H1 (cell line): ENCODE data around the gene PLB1.

Source experiments
- BCL11A ChIP-seq, 2 experiments: IDR thresholded peaks; one replicate each; pipeline ENCODE4 v1.6.1; 2011; ENCODE audit warnings: low read depth in 2 of 2, low read length in 2 of 2, mild to moderate bottlenecking in 2 of 2
- CTCF ChIP-seq, 3 experiments: IDR thresholded peaks; 1 replicate in 2 of 3; 2 replicates in 1 of 3; pipeline versions ENCODE4 v1.5.1 to v1.6.1; 2011; ENCODE audit warnings: low read length in 3 of 3, mild to moderate bottlenecking in 3 of 3, inconsistent platforms in 2 of 3, low read depth in 1 of 3, moderate library complexity in 1 of 3; ENCODE audit not compliant: insufficient read depth in 1 of 3; ENCODE audit errors: control extremely low read depth in 1 of 3
- EGR1 ChIP-seq: IDR thresholded peaks from 2 replicates; pipeline ENCODE4 v1.6.1; 2011; ENCODE audit warnings: low read depth, low read length, borderline replicate concordance
- EZH2 ChIP-seq: fragments of 200-600 bp; sonication (generic); IDR thresholded peaks from 2 replicates; pipeline ENCODE4 v1.7.1; 2012; ENCODE audit warnings: low read depth, mild to moderate bottlenecking, moderate library complexity, low read length, inconsistent platforms; ENCODE audit not compliant: severe bottlenecking
- GABPA ChIP-seq: IDR thresholded peaks from 2 replicates; pipeline ENCODE4 v1.6.1; 2011; ENCODE audit warnings: mild to moderate bottlenecking, low read length, moderate library complexity, borderline replicate concordance; ENCODE audit not compliant: insufficient read depth
- POLR2A ChIP-seq, 2 experiments: IDR thresholded peaks; 1 replicate in 1 of 2; 2 replicates in 1 of 2; pipeline ENCODE4 v1.6.1; 2011; ENCODE audit warnings: low read depth in 2 of 2, low read length in 2 of 2, mild to moderate bottlenecking in 2 of 2; ENCODE audit errors: control extremely low read depth in 1 of 2
- POLR2AphosphoS5 ChIP-seq: IDR thresholded peaks from 2 replicates; pipeline ENCODE4 v1.6.1; 2011; ENCODE audit warnings: low read depth, low read length
- RAD21 ChIP-seq, 2 experiments: IDR thresholded peaks in 1 of 2; conservative IDR thresholded peaks in 1 of 2; 2 replicates each; pipeline ENCODE4 v1.6.1; 2011; ENCODE audit warnings: low read depth in 2 of 2, low read length in 2 of 2, improper control_type of control experiment in 1 of 2, inconsistent platforms in 1 of 2, mild to moderate bottlenecking in 1 of 2, moderate library complexity in 1 of 2
- RBBP5 ChIP-seq: IDR thresholded peaks from 2 replicates; pipeline ENCODE4 v1.7.1; 2012; ENCODE audit warnings: low read depth, mild to moderate bottlenecking, inconsistent platforms, low read length, moderate library complexity, borderline replicate concordance
- TF ChIP-seq, protein P1 (sequence below): IDR thresholded peaks from 2 replicates; pipeline ENCODE4 v1.6.1; 2012; ENCODE audit warnings: low read length, inconsistent platforms

DNA sequence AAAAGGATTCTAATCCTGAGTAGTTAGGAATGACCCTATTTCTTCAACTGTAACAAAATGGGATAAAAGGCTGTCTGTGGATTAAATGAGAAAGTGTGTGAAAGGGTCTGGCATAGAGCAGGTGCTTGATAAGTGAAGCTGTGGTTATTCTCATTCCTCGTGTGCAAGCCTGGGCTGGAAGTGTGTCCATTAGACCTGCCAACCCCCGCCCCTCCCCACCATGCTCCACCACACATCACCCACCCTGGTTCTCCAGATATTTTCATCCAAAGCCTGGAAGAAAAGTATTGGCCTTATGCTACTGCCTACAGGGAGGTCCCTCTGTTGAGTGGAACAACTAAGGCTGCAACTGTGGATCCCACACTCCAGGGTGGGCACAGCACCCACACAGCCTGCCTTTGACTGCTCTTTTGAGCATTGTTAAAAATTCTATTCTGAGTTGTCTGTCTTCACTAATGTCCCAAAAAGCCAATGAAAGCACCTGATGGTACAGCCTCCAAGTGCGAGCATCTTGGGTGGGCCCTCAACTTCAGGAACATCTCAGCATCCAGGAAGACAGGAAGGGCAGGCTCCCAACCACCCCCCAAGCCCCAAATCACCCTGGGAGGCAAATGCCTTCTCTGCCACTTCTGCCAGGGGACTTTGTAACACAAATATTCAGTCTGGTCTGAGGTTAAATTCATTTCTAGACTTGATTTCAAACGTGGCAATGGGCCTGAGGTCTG, 153.0 kb downstream of the PLB1 start:
- TF ChIP-seq CTCF (IDR thresholded peaks at IDR 0.05; ENCODE audit: control extremely low read depth in 1 of 3, insufficient read depth in 1 of 3, low read depth in 1 of 3, low read length in 3 of 3): no peak
- TF ChIP-seq EZH2: no peak
- no peak for TF ChIP-seq POLR2AphosphoS5
- TF ChIP-seq POLR2A (IDR thresholded peaks at IDR 0.05; ENCODE audit: control extremely low read depth in 1 of 2, low read depth in 2 of 2, low read length in 2 of 2): no peak
- TF ChIP-seq, protein P1, sequence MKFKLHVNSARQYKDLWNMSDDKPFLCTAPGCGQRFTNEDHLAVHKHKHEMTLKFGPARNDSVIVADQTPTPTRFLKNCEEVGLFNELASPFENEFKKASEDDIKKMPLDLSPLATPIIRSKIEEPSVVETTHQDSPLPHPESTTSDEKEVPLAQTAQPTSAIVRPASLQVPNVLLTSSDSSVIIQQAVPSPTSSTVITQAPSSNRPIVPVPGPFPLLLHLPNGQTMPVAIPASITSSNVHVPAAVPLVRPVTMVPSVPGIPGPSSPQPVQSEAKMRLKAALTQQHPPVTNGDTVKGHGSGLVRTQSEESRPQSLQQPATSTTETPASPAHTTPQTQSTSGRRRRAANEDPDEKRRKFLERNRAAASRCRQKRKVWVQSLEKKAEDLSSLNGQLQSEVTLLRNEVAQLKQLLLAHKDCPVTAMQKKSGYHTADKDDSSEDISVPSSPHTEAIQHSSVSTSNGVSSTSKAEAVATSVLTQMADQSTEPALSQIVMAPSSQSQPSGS: no peak
- TF ChIP-seq RAD21 (IDR thresholded peaks at IDR 0.05 in 1 of 2, conservative IDR thresholded peaks at IDR 0.05 in 1 of 2; ENCODE audit: low read depth in 2 of 2, low read length in 2 of 2): no peak
- no peak for TF ChIP-seq BCL11A (IDR thresholded peaks at IDR 0.05; ENCODE audit: low read depth in 2 of 2, low read length in 2 of 2)
- no peak for TF ChIP-seq EGR1
- TF ChIP-seq GABPA: no peak
- TF ChIP-seq RBBP5: no peak
